Anterior cingulate cortex (tissue), 58 donors: ENCODE results near the gene ZNF783.
"Not testable (repeated sequence)": the region's sequence is repeated elsewhere in the genome, so short reads cannot be mapped to it uniquely, and the experiment has no call there.

Experiments used
- DNase-seq, 58 donors: peaks; one replicate each; lab custom pipeline; 2025; lab: John Stamatoyannopoulos, UW

Gene ZNF783

GRCh38 chr7:149239345-149240143, 22.5 kb upstream of the ZNF783 start, which contains the start of gene ZNF212:
ZNF212 (plus strand) TSS chr7:149239651; CDS start chr7:149239779, 128 bp downstream.
- peak; percentile 23 to 92 (median 82) for DNase-seq

GRCh38 chr7:149240637-149241036, 21.4 kb upstream of the ZNF783 start:
- DNase-seq = no peak

GRCh38 chr7:149241696-149242095, 20.3 kb upstream of the ZNF783 start:
- DNase-seq = no peak

- DNase-seq = no peak
These were observed 16.8 kb upstream of the ZNF783 start for GRCh38 chr7:149245244-149245643.

GRCh38 chr7:149245744-149246143, 16.3 kb upstream of the ZNF783 start:
- no peak for DNase-seq

- no peak for DNase-seq
These were observed 13.2 kb upstream of the ZNF783 start for GRCh38 chr7:149248777-149249176.

- not testable (repeated sequence) for DNase-seq
These were observed 11.8 kb upstream of the ZNF783 start for GRCh38 chr7:149250151-149250550.

GRCh38 chr7:149251518-149251917, 10.5 kb upstream of the ZNF783 start:
- DNase-seq = not testable (repeated sequence)

GRCh38 chr7:149252378-149252777, 9.6 kb upstream of the ZNF783 start:
- no peak for DNase-seq

- no peak for DNase-seq
These were observed 8.3 kb upstream of the ZNF783 start for GRCh38 chr7:149253665-149254064.

- DNase-seq = peak in 7 of 58 donors; percentile 3 to 19 (median 7)
These were observed 7.7 kb upstream of the ZNF783 start for GRCh38 chr7:149254181-149254858.

- no peak for DNase-seq
These were observed 6.8 kb upstream of the ZNF783 start for GRCh38 chr7:149255174-149255573.

- no peak for DNase-seq
These were observed 5.4 kb upstream of the ZNF783 start for GRCh38 chr7:149256568-149256967.

- DNase-seq = no peak
These were observed 4.8 kb upstream of the ZNF783 start for GRCh38 chr7:149257146-149257545.

GRCh38 chr7:149261316-149261828, 624 bp upstream of the ZNF783 start:
- DNase-seq = peak in 4 of 58 donors; percentile 3 to 39 (median 28)

GRCh38 chr7:149266451-149266850, 4.5 kb downstream of the ZNF783 start:
- DNase-seq = no peak

- no peak for DNase-seq
These were observed 5.7 kb downstream of the ZNF783 start for GRCh38 chr7:149267733-149268132.

- DNase-seq = not testable (repeated sequence)
These were observed 12.4 kb downstream of the ZNF783 start for GRCh38 chr7:149274424-149274823.

GRCh38 chr7:149277871-149278270, 15.9 kb downstream of the ZNF783 start:
- no peak for DNase-seq

- no peak for DNase-seq
These were observed 16.4 kb downstream of the ZNF783 start for GRCh38 chr7:149278396-149278795.

- no peak for DNase-seq
These were observed 17.2 kb downstream of the ZNF783 start for GRCh38 chr7:149279111-149279743.
